Measurements from ENCODE around the gene AP2M1.

The AP2M1 gene

DNA sequence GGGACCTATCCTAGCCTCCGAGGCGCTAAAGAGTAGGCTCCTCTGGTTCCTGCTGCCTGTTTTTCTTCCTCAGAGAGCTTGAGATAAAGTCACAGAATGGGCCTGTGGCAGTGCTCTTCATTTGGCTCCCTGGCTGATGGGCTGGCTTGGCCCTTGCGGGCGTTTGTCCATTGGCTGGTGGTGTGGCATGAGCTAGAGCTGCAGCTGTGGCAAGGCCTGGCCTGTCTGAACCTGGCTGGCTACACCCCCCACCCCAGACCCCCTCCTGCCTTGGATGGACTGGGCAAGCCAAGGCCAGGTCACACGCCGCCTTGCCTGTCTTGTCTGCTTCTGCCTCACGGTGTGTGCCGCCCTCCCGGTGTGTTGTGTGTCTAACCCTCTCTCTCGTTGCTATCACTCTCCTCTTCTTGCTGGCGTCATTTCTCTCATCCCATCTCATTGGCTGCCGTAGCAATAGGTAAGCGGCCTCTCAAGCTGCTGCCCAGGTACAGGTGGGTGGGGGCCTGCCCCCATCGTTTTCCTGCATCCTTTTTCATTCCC is 3.2 kb downstream of the AP2M1 start:
- in situ Hi-C loops (cut with HindIII; ENCODE audit: low pct_ligation_motif_present, low sequenced_read_pairs), result no loop called here
- Histone ChIP-seq H3K4me3 (ENCODE audit: low read depth, low read length) (peak overlapping the region; percentile 99), H3K36me3 (replicated peaks) (peaks cover 58% of the 10 kb centered on the region), H3K27me3 (replicated peaks) (no peaks in the 10 kb centered on the region), H3K27ac (peak overlapping the region; percentile 96)
- TF ChIP-seq, protein P1, sequence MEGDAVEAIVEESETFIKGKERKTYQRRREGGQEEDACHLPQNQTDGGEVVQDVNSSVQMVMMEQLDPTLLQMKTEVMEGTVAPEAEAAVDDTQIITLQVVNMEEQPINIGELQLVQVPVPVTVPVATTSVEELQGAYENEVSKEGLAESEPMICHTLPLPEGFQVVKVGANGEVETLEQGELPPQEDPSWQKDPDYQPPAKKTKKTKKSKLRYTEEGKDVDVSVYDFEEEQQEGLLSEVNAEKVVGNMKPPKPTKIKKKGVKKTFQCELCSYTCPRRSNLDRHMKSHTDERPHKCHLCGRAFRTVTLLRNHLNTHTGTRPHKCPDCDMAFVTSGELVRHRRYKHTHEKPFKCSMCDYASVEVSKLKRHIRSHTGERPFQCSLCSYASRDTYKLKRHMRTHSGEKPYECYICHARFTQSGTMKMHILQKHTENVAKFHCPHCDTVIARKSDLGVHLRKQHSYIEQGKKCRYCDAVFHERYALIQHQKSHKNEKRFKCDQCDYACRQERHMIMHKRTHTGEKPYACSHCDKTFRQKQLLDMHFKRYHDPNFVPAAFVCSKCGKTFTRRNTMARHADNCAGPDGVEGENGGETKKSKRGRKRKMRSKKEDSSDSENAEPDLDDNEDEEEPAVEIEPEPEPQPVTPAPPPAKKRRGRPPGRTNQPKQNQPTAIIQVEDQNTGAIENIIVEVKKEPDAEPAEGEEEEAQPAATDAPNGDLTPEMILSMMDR (IDR thresholded peaks at IDR 0.05; ENCODE audit: low read depth, low read length, missing control alignments), result no peak
- no peak for DNase-seq

DNA sequence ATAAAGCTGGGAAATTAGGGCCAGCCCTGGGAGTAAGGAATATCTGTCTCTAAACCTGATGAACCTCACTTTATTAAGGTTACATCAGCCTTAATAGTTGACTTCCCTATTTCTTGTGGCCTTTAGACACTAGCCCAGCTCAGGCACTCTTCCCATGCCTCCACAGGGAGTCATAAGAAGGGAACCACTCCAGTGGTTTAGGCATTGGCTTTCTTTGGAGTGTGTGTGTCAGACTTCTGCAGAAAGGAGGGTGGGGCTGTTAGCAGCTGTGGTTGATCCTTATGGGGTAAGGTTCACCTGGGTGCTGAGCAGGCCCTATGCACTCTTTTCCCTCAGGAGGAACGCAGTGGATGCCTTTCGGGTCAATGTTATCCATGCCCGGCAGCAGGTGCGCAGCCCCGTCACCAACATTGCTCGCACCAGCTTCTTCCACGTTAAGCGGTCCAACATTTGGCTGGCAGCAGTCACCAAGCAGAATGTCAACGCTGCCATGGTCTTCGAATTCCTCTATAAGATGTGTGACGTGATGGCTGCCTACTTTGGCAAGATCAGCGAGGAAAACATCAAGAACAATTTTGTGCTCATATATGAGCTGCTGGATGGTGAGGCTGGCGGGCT is 4.0 kb downstream of the AP2M1 start:
- TF ChIP-seq, protein P1 (IDR thresholded peaks at IDR 0.05; ENCODE audit: low read depth, low read length, missing control alignments), result no peak
- no peak for DNase-seq
- H3K36me3 ChIP-seq (replicated peaks), result peaks cover 66% of the 10 kb centered on the region
- H3K27ac ChIP-seq, result no peak overlapping the region
- in situ Hi-C loops (cut with HindIII; ENCODE audit: low pct_ligation_motif_present, low sequenced_read_pairs), result no loop called here
- H3K4me3 ChIP-seq (ENCODE audit: low read depth, low read length), result no peak overlapping the region
- H3K27me3 ChIP-seq (replicated peaks), result no peaks in the 10 kb centered on the region

DNA sequence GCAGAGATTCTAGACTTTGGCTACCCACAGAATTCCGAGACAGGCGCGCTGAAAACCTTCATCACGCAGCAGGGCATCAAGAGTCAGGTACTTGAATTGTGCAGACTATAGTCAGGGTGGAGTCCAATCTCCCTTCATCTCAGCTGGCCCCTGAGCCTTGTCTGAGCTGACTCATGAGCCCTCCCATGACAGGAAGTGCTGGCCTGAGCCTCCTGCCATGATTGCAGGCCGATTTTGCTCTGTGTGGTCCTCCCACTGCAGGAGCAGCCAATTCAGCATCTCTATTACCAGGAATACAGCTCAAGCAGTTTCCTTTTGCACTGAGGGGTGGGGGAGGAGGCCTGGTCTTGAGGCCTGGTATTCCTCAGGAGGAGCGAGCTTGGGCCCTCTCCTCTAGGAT is 5.5 kb downstream of the AP2M1 start:
- TF ChIP-seq, protein P1 (IDR thresholded peaks at IDR 0.05; ENCODE audit: low read depth, low read length, missing control alignments), result no peak
- peak; percentile 62 for DNase-seq
- H3K36me3 ChIP-seq (replicated peaks), result peaks cover 76% of the 10 kb centered on the region
- H3K27me3 ChIP-seq (replicated peaks), result no peaks in the 10 kb centered on the region
- in situ Hi-C loops (cut with HindIII; ENCODE audit: low pct_ligation_motif_present, low sequenced_read_pairs), result no loop called here
- H3K27ac ChIP-seq, result peak overlapping the region; percentile 6
- H3K4me3 ChIP-seq (ENCODE audit: low read depth, low read length), result no peak overlapping the region

DNA sequence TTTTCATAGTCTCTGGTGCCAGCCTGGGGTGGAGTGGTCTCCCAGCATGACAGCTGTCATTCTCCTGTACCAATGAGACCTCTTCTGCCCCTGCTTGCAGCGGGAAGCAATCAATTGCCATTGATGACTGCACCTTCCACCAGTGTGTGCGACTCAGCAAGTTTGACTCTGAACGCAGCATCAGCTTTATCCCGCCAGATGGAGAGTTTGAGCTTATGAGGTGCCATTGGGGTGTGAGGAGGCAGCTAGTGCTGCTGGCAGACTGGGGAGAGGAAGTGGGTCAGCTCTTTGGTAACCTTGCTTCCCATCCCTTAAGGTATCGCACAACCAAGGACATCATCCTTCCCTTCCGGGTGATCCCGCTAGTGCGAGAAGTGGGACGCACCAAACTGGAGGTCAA is 6.9 kb downstream of the AP2M1 start:
- in situ Hi-C loops (cut with HindIII; ENCODE audit: low pct_ligation_motif_present, low sequenced_read_pairs), result no loop called here
- peaks cover 76% of the 10 kb centered on the region for H3K36me3 ChIP-seq (replicated peaks)
- no peak for DNase-seq
- no peak overlapping the region for H3K27ac ChIP-seq
- TF ChIP-seq, protein P1 (IDR thresholded peaks at IDR 0.05; ENCODE audit: low read depth, low read length, missing control alignments), result no peak
- no peak overlapping the region for H3K4me3 ChIP-seq (ENCODE audit: low read depth, low read length)
- no peaks in the 10 kb centered on the region for H3K27me3 ChIP-seq (replicated peaks)

DNA sequence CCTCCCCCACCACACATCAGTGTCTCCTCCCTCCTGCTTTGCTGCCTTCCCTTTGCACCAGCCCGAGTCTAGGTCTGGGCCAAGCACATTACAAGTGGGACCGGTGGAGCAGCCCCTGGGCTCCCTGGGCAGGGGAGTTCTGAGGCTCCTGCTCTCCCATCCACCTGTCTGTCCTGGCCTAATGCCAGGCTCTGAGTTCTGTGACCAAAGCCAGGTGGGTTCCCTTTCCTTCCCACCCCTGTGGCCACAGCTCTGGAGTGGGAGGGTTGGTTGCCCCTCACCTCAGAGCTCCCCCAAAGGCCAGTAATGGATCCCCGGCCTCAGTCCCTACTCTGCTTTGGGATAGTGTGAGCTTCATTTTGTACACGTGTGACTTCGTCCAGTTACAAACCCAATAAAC is 9.0 kb downstream of the AP2M1 start:
- in situ Hi-C loops (cut with HindIII; ENCODE audit: low pct_ligation_motif_present, low sequenced_read_pairs), result no loop called here
- no peaks in the 10 kb centered on the region for H3K27me3 ChIP-seq (replicated peaks)
- H3K4me3 ChIP-seq (ENCODE audit: low read depth, low read length), result no peak overlapping the region
- DNase-seq, result no peak
- TF ChIP-seq, protein P1 (IDR thresholded peaks at IDR 0.05; ENCODE audit: low read depth, low read length, missing control alignments), result no peak
- no peak overlapping the region for H3K27ac ChIP-seq
- peaks cover 70% of the 10 kb centered on the region for H3K36me3 ChIP-seq (replicated peaks)

Measured in brain microvascular endothelial cell (primary cell).